Measurements from ENCODE around the gene OR1G1. TPM values are rescaled to one million over a fixed set of nuclear protein-coding genes. Genes with fewer than 3 reads are reported as not detected.

The OR1G1 gene
- not detected in 5 replicates for total RNA-seq (2022; extraction: Qiagen RNA extraction; ENCODE audit: low read depth)

GRCh38 chr17:3127451-3127850, at the start of gene OR1G1:
Gene OR1G1, minus strand, starts transcription at chr17:3127551. Its CDS starts 0 bp downstream, at chr17:3127551.

GRCh38 chr17:3104322-3104721, 23.0 kb downstream of the OR1G1 start, which contains the start of gene OR1D2:
Gene OR1D2, minus strand, starts transcription at chr17:3104422. Its CDS starts 11,426 bp downstream, at chr17:3092996.

Other genes starting within 250 kb of the OR1G1 start
- not detected in 5 replicates for gene OR1D5, start 63.9 kb downstream of the OR1G1 start, total RNA-seq (2022; extraction: Qiagen RNA extraction; ENCODE audit: low read depth)
- gene OR1D2, start 23.1 kb downstream of the OR1G1 start, total RNA-seq (2022; extraction: Qiagen RNA extraction; ENCODE audit: low read depth): not detected in 5 replicates
- gene OR1A2, start 70.0 kb upstream of the OR1G1 start, total RNA-seq (2022; extraction: Qiagen RNA extraction; ENCODE audit: low read depth): not detected in 5 replicates
- gene OR1A1, start 80.1 kb upstream of the OR1G1 start, total RNA-seq (2022; extraction: Qiagen RNA extraction; ENCODE audit: low read depth): not detected in 5 replicates
- gene OR3A1, start 170.8 kb upstream of the OR1G1 start, total RNA-seq (2022; extraction: Qiagen RNA extraction; ENCODE audit: low read depth): not detected in 5 replicates

Data from A549 treated with ZK216348 at 1 μM for 4 hours (cell line).